ENCODE data around the gene ANKRD22. TPM values are rescaled to one million over a fixed set of nuclear protein-coding genes. Genes with fewer than 3 reads are reported as not detected.

ANKRD22 gene
- total RNA-seq, 4 donors from 2014 or later, result 0.96 TPM; not detected in 3

GRCh38 chr10:88804083-88804812 lies 47.4 kb downstream of the ANKRD22 start:
- TF ChIP-seq EP300 (IDR thresholded peaks at IDR 0.05), result no peak
- 41 to 43% methylated on average over 5 to 6 of the region's 6 CpGs for WGBS, 2 donors (ENCODE audit: low coverage in 1 of 2)
- Histone ChIP-seq H3K4me3 (no peak overlapping the region), H3K4me1 (no peaks in the 10 kb centered on the region), H3K36me3 (no peaks in the 10 kb centered on the region), H3K27ac (no peak overlapping the region), H3K9me3 (no peaks in the 10 kb centered on the region), H3K27me3 (peaks cover 5% of the 10 kb centered on the region)
- no peak for ATAC-seq

DNA sequence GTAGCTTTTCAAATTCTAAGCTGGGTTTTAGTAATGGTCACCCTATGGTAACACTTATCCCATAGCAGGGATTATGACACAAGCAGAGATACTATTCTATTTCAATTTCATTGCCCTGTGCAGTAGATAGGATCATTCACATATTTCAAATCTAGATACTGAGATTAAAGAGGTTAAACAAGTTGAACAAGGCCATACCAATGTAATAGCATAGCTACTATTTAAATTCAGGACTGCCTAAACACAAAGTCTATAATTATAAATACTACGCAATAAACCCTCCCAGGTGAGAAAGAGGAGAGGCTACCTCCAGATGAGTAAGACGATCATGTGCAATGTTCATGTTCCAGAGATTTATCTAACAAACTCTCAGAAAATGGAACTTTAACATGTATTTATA lies 48.0 kb downstream of the ANKRD22 start:
- Histone ChIP-seq H3K36me3 (no peaks in the 10 kb centered on the region), H3K4me3 (no peak overlapping the region), H3K27me3 (peaks cover 5% of the 10 kb centered on the region), H3K9me3 (no peaks in the 10 kb centered on the region), H3K4me1 (no peaks in the 10 kb centered on the region), H3K27ac (no peak overlapping the region)
- TF ChIP-seq EP300 (IDR thresholded peaks at IDR 0.05) (no peak), POLR2A (IDR thresholded peaks at IDR 0.05) (no peak), POLR2AphosphoS5 (IDR thresholded peaks at IDR 0.05) (no peak)
- TF ChIP-seq, protein P1, sequence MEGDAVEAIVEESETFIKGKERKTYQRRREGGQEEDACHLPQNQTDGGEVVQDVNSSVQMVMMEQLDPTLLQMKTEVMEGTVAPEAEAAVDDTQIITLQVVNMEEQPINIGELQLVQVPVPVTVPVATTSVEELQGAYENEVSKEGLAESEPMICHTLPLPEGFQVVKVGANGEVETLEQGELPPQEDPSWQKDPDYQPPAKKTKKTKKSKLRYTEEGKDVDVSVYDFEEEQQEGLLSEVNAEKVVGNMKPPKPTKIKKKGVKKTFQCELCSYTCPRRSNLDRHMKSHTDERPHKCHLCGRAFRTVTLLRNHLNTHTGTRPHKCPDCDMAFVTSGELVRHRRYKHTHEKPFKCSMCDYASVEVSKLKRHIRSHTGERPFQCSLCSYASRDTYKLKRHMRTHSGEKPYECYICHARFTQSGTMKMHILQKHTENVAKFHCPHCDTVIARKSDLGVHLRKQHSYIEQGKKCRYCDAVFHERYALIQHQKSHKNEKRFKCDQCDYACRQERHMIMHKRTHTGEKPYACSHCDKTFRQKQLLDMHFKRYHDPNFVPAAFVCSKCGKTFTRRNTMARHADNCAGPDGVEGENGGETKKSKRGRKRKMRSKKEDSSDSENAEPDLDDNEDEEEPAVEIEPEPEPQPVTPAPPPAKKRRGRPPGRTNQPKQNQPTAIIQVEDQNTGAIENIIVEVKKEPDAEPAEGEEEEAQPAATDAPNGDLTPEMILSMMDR (IDR thresholded peaks at IDR 0.05), result no peak
- no peak for ATAC-seq
- 89 to 100% methylated on average over 2 of the region's 2 CpGs for WGBS, 2 donors (ENCODE audit: low coverage in 1 of 2)

GRCh38 chr10:88802523-88803285 lies 48.9 kb downstream of the ANKRD22 start, which contains the start of gene LIPM:
LIPM (plus strand) TSS chr10:88802730; CDS start chr10:88802897, 167 bp downstream.
- Histone ChIP-seq H3K4me3 (no peak within 1 kb of the TSS), H3K27me3 (peaks cover 5% of the 10 kb centered on the region), H3K36me3 (no peaks in the 10 kb centered on the region), H3K9me3 (no peaks in the 10 kb centered on the region), H3K4me1 (no peaks in the 10 kb centered on the region), H3K27ac (no peak within 1 kb of the TSS)
- TF ChIP-seq EP300 (IDR thresholded peaks at IDR 0.05), result no peak
- TF ChIP-seq POLR2AphosphoS5 (IDR thresholded peaks at IDR 0.05), result no peak
- TF ChIP-seq, protein P1 (IDR thresholded peaks at IDR 0.05), result no peak
- TF ChIP-seq POLR2A (IDR thresholded peaks at IDR 0.05), result no peak
- no peak for ATAC-seq
- WGBS, 2 donors (ENCODE audit: low coverage in 1 of 2), result 63 to 68% methylated on average over 2 of the region's 2 CpGs

DNA sequence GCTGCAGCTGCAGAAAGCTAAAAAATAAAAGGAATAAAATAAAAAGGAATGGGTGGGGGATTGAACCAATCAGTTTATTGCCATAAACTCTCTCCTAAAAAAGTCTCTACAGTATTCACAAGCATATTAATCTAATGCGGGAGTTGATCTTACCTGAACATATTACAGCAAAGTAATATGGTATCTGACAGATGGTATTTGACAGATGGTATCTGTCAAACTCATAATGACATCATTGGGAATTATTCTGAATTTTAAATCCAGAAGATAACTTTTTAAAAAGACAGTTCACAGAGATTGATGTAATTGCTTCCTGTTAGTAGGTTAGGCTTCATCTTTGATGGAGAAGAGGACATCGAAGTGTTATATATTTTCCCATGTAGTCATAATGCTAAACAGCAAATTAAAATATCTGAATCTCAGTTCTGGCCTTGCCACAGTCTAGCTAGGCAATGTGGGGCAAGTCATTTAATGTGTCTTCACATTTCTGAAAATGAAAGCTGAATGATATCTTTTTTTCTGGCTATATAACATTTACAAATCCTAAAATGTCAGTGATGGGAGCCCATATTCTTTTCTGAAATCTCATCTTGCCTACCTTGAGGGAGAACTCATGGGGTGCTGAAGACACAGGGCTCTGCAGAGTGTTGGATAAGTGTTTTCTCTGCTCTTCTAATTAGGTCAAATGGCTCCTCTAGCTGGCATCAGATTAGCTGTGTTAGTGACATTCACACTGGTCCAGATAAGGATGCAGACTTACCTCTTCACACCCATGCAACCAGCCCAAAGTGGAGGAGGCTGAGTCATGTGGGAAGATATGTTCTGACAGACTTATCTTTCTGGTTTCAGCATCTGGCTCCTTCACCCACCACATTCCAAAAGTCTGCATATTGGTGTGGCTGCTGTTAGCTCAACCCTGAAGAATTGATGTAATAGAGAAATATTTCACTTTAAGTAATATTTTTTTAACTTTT lies 51.2 kb downstream of the ANKRD22 start:
- no peak for TF ChIP-seq POLR2AphosphoS5 (IDR thresholded peaks at IDR 0.05)
- TF ChIP-seq, protein P1 (IDR thresholded peaks at IDR 0.05), result no peak
- TF ChIP-seq POLR2A (IDR thresholded peaks at IDR 0.05), result no peak
- no peak for TF ChIP-seq EP300 (IDR thresholded peaks at IDR 0.05)
- H3K36me3 ChIP-seq, result no peaks in the 10 kb centered on the region
- no peak for ATAC-seq
- H3K4me3 ChIP-seq, result no peak overlapping the region
- no peaks in the 10 kb centered on the region for H3K9me3 ChIP-seq
- H3K27me3 ChIP-seq, result peaks cover 5% of the 10 kb centered on the region
- no peak overlapping the region for H3K27ac ChIP-seq
- 94% methylated on average over 2 of the region's 2 CpGs for whole genome bisulfite sequencing, 2 donors (ENCODE audit: low coverage in 1 of 2)
- no peaks in the 10 kb centered on the region for H3K4me1 ChIP-seq

DNA sequence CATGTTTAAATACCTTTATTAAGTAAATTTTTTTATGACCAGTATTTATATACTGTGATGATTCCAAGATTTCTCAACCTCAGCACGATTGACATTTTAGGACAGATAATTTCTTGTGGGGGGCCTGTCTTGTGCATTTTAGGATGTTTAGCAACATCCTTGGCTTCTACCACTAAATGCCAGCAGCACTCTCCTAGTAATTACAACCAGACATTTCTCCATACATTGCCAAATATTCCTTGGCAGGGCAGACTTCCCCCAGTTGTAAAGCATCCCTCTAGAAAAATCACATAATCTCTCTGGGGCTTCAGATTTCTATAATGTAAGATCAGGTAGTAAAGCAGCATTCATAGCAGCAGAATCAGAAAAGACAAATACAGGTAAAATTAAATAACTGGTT lies 56.9 kb downstream of the ANKRD22 start:
- Histone ChIP-seq H3K9me3 (no peaks in the 10 kb centered on the region), H3K27ac (no peak overlapping the region), H3K36me3 (no peaks in the 10 kb centered on the region), H3K4me3 (no peak overlapping the region), H3K4me1 (no peaks in the 10 kb centered on the region), H3K27me3 (no peaks in the 10 kb centered on the region)
- ATAC-seq, result no peak
- 58 to 67% methylated on average over 1 of the region's 1 CpG for WGBS, 2 donors (ENCODE audit: low coverage in 1 of 2)
- TF ChIP-seq, protein P1 (IDR thresholded peaks at IDR 0.05), result no peak
- TF ChIP-seq POLR2A (IDR thresholded peaks at IDR 0.05) (no peak), POLR2AphosphoS5 (IDR thresholded peaks at IDR 0.05) (no peak), EP300 (IDR thresholded peaks at IDR 0.05) (no peak)

Data from gastroesophageal sphincter (tissue), 4 donors.